Measurements from ENCODE around the gene PJVK. TPM values are rescaled to one million over a fixed set of nuclear protein-coding genes. Genes with fewer than 3 reads are reported as not detected.
"Not testable (repeated sequence)": the region's sequence is repeated elsewhere in the genome, so short reads cannot be mapped to it uniquely, and the experiment has no call there.

The PJVK gene
- total RNA-seq, 1 donor = 1.3 TPM

DNA sequence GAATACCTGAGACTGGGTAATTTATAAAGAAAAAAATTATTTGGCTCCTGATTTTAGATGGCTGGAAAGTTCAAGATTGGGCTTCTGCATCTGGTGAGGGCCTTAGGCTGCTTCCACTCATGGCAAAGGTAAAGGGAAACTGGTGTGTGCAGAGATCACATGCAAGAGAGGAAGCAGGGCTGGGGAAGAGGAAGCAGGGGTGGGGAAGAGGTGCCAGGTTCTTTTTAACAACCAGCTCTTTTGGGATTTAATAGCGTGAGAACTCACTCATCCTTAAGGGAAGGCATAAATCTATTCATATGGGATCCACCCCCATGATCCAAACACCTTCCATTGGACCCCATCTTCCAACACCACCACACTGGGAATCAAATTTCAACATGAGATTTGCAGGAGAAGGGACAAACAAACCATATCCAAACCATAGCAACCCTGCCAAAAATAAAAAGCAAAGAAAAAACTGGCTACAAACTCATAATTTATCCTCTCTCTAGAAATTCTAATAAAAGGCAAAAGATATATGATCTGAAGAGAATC is 30.6 kb upstream of the PJVK start:
- TF ChIP-seq, protein P1, sequence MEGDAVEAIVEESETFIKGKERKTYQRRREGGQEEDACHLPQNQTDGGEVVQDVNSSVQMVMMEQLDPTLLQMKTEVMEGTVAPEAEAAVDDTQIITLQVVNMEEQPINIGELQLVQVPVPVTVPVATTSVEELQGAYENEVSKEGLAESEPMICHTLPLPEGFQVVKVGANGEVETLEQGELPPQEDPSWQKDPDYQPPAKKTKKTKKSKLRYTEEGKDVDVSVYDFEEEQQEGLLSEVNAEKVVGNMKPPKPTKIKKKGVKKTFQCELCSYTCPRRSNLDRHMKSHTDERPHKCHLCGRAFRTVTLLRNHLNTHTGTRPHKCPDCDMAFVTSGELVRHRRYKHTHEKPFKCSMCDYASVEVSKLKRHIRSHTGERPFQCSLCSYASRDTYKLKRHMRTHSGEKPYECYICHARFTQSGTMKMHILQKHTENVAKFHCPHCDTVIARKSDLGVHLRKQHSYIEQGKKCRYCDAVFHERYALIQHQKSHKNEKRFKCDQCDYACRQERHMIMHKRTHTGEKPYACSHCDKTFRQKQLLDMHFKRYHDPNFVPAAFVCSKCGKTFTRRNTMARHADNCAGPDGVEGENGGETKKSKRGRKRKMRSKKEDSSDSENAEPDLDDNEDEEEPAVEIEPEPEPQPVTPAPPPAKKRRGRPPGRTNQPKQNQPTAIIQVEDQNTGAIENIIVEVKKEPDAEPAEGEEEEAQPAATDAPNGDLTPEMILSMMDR (IDR thresholded peaks at IDR 0.05; ENCODE audit: insufficient read depth, low read depth, low read length) = no peak
- no peak for DNase-seq (ENCODE audit: low read depth)
- H3K4me3 ChIP-seq (ENCODE audit: low read depth, low read length) = no peak overlapping the region

- no peak overlapping the region for H3K4me3 ChIP-seq (ENCODE audit: low read depth, low read length)
- TF ChIP-seq, protein P1 (IDR thresholded peaks at IDR 0.05; ENCODE audit: insufficient read depth, low read depth, low read length) = no peak
- no peak for DNase-seq (ENCODE audit: low read depth)
Measured at GRCh38 chr2:178422097-178422496, 29.1 kb upstream of the PJVK start.

- DNase-seq (ENCODE audit: low read depth) = not testable (repeated sequence)
Measured at GRCh38 chr2:178423746-178424145, 27.4 kb upstream of the PJVK start.

GRCh38 chr2:178425255-178425827 is 25.8 kb upstream of the PJVK start:
- H3K4me3 ChIP-seq (ENCODE audit: low read depth, low read length) = no peak overlapping the region
- no peak for DNase-seq (ENCODE audit: low read depth)
- TF ChIP-seq, protein P1 (IDR thresholded peaks at IDR 0.05; ENCODE audit: insufficient read depth, low read depth, low read length) = no peak

More at GRCh38 chr2:178423746-178424145, 27.4 kb upstream of the PJVK start:
- H3K4me3 ChIP-seq (ENCODE audit: low read depth, low read length) = not testable (repeated sequence)

- no peak for DNase-seq (ENCODE audit: low read depth)
- H3K4me3 ChIP-seq (ENCODE audit: low read depth, low read length) = no peak overlapping the region
- TF ChIP-seq, protein P1 (IDR thresholded peaks at IDR 0.05; ENCODE audit: insufficient read depth, low read depth, low read length) = no peak
Measured at GRCh38 chr2:178426388-178426787, 24.8 kb upstream of the PJVK start.

- TF ChIP-seq, protein P1 (IDR thresholded peaks at IDR 0.05; ENCODE audit: insufficient read depth, low read depth, low read length) = no peak
- DNase-seq (ENCODE audit: low read depth) = no peak
- H3K4me3 ChIP-seq (ENCODE audit: low read depth, low read length) = no peak overlapping the region
Measured at GRCh38 chr2:178427458-178427857, 23.7 kb upstream of the PJVK start.

DNA sequence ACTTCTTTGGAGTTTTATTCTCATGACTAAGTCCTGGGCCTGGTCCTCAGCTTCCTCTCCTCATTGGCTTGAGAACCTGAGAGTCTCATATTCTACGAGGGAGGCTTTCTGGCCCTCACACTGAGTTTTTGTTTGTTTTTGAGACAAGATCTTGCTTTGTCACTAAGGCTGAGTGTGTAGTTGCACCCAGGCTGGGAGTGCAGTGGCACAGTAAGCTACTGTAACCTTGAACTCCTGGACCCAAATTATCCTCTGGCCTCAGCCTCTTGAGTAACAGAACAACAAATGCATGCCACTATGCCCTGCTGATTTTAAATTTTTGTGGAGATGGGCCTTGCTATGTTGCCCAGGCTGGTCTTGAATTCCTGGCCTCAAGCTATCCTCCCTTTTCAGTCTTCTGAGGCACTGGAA is 22.8 kb upstream of the PJVK start:
- DNase-seq (ENCODE audit: low read depth) = no peak
- TF ChIP-seq, protein P1 (IDR thresholded peaks at IDR 0.05; ENCODE audit: insufficient read depth, low read depth, low read length) = no peak
- H3K4me3 ChIP-seq (ENCODE audit: low read depth, low read length) = no peak overlapping the region
